ENCODE measurements around the gene PROX1.

The PROX1 gene

GRCh38 chr1:214002472-214002871 is 14.7 kb downstream of the PROX1 start:
- peak; percentile 50 for DNase-seq

DNA sequence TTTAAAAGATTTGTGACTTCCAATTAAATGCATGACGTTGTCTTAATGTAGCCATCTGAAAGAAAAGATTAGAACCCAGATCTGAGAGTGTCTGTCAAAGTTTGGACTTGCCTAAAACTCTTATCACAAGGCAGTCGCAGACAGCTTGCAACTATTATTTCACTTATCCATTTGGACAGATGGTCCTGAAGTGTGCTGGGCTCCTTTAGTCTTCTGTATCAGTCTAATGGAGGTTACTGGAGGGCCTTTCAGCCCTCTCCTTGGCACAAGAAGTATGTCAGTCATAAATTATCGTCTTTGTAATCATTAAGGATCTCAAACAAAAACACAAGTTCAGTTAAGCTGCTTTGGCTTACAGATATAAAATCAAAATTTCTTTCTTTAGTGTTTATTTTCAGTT is 15.5 kb downstream of the PROX1 start:
- no peak for DNase-seq

GRCh38 chr1:214004014-214004413 is 16.2 kb downstream of the PROX1 start:
- no peak for DNase-seq

GRCh38 chr1:214004795-214005194 is 17.0 kb downstream of the PROX1 start:
- no peak for DNase-seq

- no peak for DNase-seq
These were observed 17.9 kb downstream of the PROX1 start for GRCh38 chr1:214005708-214006107.

- no peak for DNase-seq
These were observed 19.1 kb downstream of the PROX1 start for GRCh38 chr1:214006845-214007244.

DNA sequence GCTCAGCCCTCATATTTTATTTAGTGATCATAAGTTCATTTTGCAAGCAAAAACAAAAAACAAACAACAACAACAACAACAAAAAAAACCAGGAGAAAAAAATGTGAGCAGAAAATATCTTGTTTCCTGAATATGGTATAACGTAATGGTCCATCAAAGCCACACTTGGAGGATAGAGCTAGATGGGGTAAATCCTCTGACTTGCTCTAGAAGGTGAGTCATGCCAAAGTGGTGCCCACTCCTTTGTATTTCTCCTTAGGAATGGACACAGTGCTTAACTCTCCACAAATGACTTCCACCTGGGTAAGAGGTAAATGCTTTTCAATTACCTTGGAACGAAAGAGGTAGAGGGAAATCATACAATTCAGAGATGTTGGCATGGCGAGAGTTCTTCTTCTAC is 20.6 kb downstream of the PROX1 start:
- DNase-seq = no peak

DNA sequence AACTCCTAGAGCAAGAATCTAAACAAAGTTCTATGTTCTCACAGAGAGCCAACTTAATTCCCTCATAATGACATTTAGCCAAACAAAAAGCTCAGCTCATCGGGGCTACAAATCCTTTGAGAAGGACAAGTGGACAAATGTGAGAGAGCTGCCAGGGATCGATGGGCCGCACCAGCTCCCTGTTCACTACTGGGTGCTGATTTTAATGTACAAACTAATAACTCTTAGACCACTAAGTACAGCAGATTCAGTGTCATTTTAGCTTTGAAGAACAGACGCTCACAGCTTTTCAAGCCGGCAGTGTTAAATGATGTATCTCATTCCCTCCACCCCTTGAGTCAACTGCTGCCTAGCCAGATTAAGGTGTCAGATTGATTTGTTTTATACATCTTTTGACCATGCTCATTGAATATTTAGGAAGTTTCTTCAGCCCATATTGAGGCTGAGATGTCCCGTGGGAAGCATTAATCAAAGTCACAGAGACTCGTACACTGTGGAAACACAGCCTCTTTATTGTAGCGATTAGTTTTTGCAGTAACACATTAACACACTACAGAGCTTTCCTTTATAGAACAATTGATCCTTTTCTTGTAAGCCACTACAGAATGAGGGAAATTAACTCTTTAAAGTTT is 21.1 kb downstream of the PROX1 start:
- no peak for DNase-seq

GRCh38 chr1:214009423-214010196 is 21.8 kb downstream of the PROX1 start:
- DNase-seq = no peak

GRCh38 chr1:214010197-214010573 is 22.4 kb downstream of the PROX1 start:
- no peak for DNase-seq

GRCh38 chr1:214010717-214011116 is 22.9 kb downstream of the PROX1 start:
- no peak for DNase-seq

DNA sequence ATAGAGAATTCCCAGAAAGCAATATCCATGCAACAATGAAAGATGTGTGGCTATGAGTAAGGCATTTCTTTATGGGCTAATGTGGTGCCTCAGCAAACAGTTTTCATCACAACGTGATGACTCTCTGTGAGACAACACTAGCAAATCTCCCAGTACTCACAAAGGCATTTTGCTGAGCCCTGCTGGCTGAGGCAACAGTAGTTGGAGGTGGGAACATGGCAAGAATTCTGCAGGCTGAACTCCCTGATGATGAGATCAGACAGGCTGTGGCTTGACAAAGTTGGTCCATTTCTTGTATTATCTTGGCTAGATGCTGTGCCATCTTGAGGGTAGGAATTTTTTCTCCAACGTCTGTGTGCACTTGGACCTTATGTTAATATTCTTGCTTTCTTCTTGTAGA is 24.6 kb downstream of the PROX1 start:
- DNase-seq = no peak

DNA sequence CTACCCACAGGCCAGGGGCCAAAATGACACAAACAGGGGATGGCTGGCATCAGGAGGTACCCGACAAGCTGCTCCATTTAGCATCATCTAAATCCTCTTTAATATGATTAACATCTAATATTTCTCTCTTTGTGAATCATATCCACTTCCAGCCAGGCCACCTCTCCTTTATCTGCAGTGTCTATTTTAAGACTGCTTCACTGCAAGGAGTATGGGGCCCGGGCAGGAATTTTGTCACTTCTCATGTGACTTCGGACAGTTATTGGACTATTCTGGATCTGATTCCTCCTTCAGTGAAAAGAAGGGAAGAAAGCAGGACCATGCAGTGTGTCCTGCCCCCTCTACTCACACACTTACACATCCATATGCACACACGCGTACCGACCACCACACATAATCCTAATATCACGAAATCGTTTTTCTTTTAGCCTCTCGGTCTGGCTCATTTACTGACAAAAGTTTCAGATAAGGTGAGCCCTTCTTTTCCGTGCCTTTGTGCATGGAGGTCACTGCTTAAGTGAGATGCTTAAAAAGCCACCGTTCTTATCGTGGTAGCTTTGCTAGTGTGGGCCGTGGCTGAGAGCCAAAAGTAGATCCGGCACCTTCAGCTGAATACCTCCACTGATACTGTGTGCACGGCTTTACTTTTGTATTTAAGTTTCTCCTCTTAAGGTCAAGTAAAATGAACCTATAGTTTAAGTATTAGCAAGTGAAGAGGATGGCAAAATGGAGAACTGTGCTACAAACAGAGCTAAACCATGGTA is 26.0 kb downstream of the PROX1 start:
- no peak for DNase-seq

GRCh38 chr1:214014730-214015129 is 27.0 kb downstream of the PROX1 start:
- no peak for DNase-seq

DNA sequence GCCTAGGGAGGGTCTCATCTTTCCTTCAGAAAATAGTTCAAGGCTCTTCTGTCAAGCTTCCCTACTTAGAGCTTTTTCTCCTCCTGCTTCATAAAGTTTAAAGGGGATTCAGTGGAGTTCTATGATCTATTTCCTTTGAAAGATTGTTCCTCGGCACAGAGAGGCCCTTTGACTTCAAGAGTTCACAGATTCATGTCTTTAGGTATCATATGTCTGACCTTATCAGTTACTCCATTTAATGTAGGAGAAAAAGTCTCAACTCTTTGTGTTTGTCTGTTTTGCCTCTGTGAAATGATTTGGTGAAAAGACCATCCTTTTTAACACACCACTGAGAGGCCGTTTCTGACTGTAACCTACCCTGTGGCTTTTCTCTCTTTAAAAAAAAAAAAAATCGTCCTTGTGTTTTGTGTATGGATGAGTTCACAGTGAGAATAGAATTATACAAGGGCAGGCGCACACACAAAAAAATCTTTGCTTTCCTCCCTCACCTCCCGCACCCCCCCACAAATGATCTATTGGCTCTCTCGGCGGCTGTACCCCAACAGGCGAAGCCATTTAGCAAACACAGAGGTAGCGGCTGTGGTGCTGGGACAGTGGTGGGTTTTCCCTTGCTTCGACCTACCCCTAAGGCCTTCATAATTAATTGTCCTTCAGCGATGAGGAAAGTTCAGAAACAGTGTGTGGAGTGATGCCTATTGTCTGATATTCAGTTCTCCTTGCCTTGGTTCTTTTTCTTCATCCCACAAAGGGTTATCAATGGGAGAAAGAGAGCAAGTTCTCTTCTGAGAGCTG is 29.6 kb downstream of the PROX1 start:
- DNase-seq = no peak

- DNase-seq = peak; percentile 62
These were observed 30.9 kb downstream of the PROX1 start for GRCh38 chr1:214018386-214019268.

- peak; percentile 45 for DNase-seq
These were observed 31.7 kb downstream of the PROX1 start for GRCh38 chr1:214019499-214019898.

DNA sequence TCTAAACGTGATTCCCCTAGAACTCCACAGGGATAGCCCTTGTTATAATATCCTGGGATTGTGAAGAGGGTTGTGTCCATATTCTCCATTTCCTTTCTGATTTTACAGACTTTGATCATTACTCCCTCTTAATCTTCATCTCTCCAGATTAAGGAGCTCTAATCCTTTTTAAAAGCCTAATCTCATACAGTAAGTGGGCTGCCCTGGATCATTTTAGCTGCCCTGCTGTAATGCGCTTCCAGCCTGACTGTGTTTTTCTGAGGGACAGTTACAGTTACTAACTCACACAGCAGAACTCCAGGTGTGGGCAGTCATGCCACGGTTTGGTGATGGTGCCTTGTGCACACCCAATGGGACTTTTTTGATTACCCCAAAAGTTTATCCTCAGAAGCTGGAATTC is 33.5 kb downstream of the PROX1 start:
- DNase-seq = no peak

DNA sequence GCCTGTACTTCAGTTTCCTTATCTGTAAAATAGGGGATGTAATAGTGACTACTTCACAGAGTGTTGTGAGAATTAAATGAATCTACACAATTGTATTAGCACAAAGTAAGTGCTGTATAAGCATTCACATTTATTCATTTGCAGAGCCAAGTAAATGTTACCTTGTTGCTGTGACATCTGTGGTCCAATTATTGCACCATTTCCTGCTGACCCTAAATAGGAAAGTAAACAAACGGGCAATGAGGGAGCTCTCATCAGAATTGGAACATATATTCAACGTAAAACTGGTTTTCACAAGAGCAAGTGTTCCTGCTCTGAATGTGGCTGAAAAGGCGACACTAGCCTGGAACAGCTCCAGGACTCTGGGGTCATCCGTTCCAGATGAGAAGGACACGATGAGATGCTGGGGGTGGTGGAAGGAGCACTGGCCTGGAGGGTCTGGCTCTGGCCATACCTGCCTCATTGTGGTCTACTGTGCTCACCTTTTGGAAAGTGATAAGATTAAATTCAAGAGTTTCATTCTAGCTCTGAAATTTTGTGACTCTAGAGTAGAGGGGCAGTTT is 34.5 kb downstream of the PROX1 start:
- peak; percentile 79 for DNase-seq

DNA sequence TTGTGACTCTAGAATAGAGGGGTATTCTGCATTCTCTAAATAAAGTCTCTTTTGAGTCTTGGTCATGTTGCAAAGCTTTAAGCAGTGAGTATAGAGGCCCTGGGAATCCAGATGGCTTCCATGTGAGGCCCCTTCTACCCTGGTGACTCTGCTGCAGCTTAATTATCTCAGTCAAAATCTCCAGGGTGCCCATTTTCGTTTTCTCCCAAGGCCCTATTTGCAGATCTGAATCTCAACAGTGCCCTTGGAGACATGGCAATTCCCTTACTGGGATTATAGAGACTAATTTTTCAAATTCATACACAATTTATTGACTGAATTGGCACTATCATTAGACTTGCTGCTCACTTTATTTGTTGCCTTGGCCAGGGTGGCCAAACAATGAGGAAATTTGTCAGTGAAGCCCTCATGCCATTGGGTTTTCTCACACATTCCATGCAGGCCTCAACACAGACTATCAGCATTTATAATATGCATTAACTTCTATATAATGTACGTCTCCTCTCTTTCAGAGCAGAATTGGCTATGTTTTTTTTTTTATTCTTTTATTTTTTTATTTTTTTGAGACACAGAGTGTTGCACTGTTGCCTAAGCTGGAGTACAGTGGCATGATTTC is 35.1 kb downstream of the PROX1 start:
- DNase-seq = no peak

DNA sequence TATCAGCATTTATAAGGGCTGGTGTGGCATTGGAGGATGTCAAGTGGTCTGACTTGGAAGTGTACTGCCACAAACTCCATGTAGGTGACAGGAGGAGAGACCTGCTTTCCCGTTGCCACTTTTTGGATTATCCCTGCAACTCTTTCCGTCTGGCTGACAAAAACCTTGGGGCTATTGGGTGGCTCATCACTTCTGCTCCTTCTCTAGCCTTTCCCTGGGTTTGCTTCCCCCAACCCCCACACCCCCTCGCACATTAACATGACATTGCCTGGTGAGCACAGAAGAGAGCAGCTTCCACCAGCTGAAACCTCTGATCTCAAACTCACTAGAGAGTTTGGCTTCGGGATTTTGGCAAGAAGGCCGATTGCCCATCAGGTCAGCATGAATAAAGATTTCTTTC is 39.2 kb downstream of the PROX1 start:
- no peak for DNase-seq
